Spleen (tissue), 11 donors: ENCODE results near the gene IQCC. TPM values are rescaled to one million over a fixed set of nuclear protein-coding genes. Genes with fewer than 3 reads are reported as not detected.

Experiments used
- DNase-seq: peaks from one replicate; pipeline ENCODE4 v3.0.0-alpha.2; 2020
- H3K27ac ChIP-seq, 8 donors: fragments of 200-600 bp; sonication (generic) in 7 of 8; 1 replicate in 4 of 8; 2 replicates in 4 of 8; pipeline versions ENCODE4 v1.5.0 to v1.8.0; 2016 to 2021; ENCODE audit warnings: inconsistent platforms in 4 of 8, mild to moderate bottlenecking in 4 of 8, moderate library complexity in 1 of 8
- H3K27me3 ChIP-seq, 7 donors: fragments of 200-600 bp; sonication (generic) in 6 of 7; replicated peaks in 1 of 7; 1 replicate in 4 of 7; 2 replicates in 3 of 7; pipeline versions ENCODE4 v1.5.0 to v1.8.0; 2016 to 2021; ENCODE audit warnings: inconsistent platforms in 3 of 7, mild to moderate bottlenecking in 1 of 7
- H3K36me3 ChIP-seq, 6 donors: fragments of 200-600 bp; sonication (generic) in 5 of 6; 1 replicate in 4 of 6; 2 replicates in 2 of 6; pipeline versions ENCODE4 v1.5.0 to v1.8.0; 2016 to 2021; ENCODE audit warnings: inconsistent platforms in 2 of 6
- H3K4me1 ChIP-seq, 6 donors: fragments of 200-600 bp; sonication (generic) in 5 of 6; 1 replicate in 3 of 6; 2 replicates in 3 of 6; pipeline versions ENCODE4 v1.5.0 to v1.8.0; 2016 to 2021; ENCODE audit warnings: inconsistent platforms in 3 of 6
- H3K4me3 ChIP-seq, 8 donors: fragments of 200-600 bp; sonication (generic) in 7 of 8; 1 replicate in 4 of 8; 2 replicates in 4 of 8; pipeline versions ENCODE4 v1.5.0 to v1.8.0; 2016 to 2021; ENCODE audit warnings: inconsistent platforms in 4 of 8, mild to moderate bottlenecking in 4 of 8, moderate library complexity in 2 of 8
- H3K9me3 ChIP-seq, 8 donors: fragments of 200-600 bp; sonication (generic) in 7 of 8; 1 replicate in 4 of 8; 2 replicates in 4 of 8; pipeline versions ENCODE4 v1.5.0 to v1.8.0; 2016 to 2021; ENCODE audit warnings: inconsistent platforms in 4 of 8
- POLR2A ChIP-seq, 3 donors: fragments of 450-650 bp; IDR thresholded peaks; one replicate each; pipeline ENCODE4 v1.5.1; 2017; ENCODE audit warnings: antibody characterized with exemption in 3 of 3, mild to moderate bottlenecking in 1 of 3
- POLR2AphosphoS5 ChIP-seq, 3 donors: sonication (generic); formaldehyde crosslinking; IDR thresholded peaks; one replicate each; pipeline ENCODE4 v1.5.1; 2017; ENCODE audit warnings: antibody characterized with exemption in 3 of 3
- WGBS, 5 donors: extraction: QIAGEN DNeasy Blood & Tissue Kit in 3 of 5; methylation state at CpG; one replicate each; pipeline versions ENCODE4 v1.1.5 to v1.1.7; 2013 to 2018; 5-methylcytosine and 5-hydroxymethylcytosine counted together
- intact Hi-C: fragments of 100-400 bp; cut with DNase I; formaldehyde crosslinking; loops from one replicate; pipeline ENCODE4 v1.15.0; 2023; ENCODE audit warnings: low total_unique reads
- polyA plus RNA-seq, 3 donors: library from polyadenylated mRNA; stranded (reverse); fragments of 200-250 nt; gene quantifications; one replicate each; pipeline ENCODE4 v1.2.1, GENCODE V29; 2013
- total RNA-seq, 7 donors: library from RNA; depleted of rRNA in 3 of 7; stranded (reverse); fragments of >200 nt in 3 of 7; fragmentation: NEBNext Ultra II Directional in 4 of 7; extraction: Animal tissue kit (Norgen Biotek cat#: 25700) in 4 of 7; gene quantifications; one replicate each; pipeline versions ENCODE4 v1.1.0 to v1.2.1, GENCODE V29; 2016 to 2021
- TF ChIP-seq, protein P1 (sequence below), 11 experiments: fragments of 200-600 bp in 7 of 11; fragments of 450-650 bp in 4 of 11; sonication (generic) in 4 of 11; IDR thresholded peaks in 8 of 11; conservative IDR thresholded peaks in 3 of 11; 1 replicate in 7 of 11; 2 replicates in 4 of 11; pipeline versions ENCODE4 v1.4.0 to v1.8.0; 2016 to 2021; ENCODE audit warnings: antibody characterized with exemption in 11 of 11, inconsistent platforms in 4 of 11, mild to moderate bottlenecking in 1 of 11
- donor health status: healthy with polysubstance abuse.
- donor health status: DM: no; HTN: no; CAD: no; lungs with moderate emphysema.
- donor health status: DM: no; HTN: no; CAD: no.
- donor health status: Bipolar disorder and iron deficiency.
- donor health status: healthy.
- donor health status: DM: no; HTN: no; CAD: no.
- donor health status: DM: yes; HTN: yes; CAD: no.

Gene IQCC
- total and polyA plus RNA-seq, 10 donors = 1.2 to 2.4 (median 1.7) TPM

DNA sequence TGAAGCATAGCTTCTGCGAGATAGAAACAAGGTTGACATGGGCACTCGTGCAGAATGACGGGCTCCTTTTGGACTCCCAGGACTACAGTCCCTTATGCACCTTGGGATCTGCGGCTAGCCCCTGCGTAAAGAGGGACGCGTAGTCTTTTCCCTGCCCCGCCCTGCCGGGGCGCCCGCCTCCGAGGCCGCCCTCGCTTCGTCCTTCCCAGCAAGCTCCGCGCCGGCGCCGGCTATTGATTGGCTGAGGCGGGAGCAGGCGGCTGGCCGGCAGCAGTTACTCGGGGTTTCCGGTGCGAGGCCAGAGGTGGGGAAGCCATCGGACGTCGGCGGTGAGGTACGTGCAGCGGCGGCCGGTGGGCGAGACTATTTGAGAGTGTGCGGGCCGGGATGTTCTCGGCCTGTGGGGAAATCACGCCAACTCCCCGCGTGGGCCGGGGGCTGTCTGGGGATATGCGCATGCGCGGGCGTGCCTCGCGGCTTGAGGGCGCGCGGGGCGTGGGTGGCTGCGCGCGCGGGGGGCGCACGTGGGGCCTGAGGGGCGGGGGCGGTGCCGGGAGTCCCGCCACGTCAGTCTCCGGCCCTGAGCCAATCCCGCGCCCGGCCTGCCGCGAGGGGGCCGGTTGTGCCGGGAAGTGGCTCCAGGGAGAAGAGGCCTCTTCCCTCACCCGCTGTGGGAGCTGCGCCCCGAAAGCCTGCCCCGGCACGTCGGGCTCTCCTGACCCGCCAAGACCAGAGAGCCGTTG is 25.9 kb upstream of the IQCC start, which contains the start of gene TXLNA:
Gene TXLNA, plus strand, starts transcription at position 233 of the 743 bp plus-strand sequence. CDS start 671 bp downstream, outside the sequence.
- H3K27ac ChIP-seq = peak within 1 kb of the TSS; percentile 72 to 96 (median 94)
- no peaks in the 10 kb centered on the region for H3K9me3 ChIP-seq
- peak; percentile 99 for DNase-seq
- TF ChIP-seq POLR2A (IDR thresholded peaks at IDR 0.05) (peak in 1 of 3 donors; percentile 4), POLR2AphosphoS5 (IDR thresholded peaks at IDR 0.05) (peak; percentile 85 to 94 (median 87))
- TF ChIP-seq, protein P1, sequence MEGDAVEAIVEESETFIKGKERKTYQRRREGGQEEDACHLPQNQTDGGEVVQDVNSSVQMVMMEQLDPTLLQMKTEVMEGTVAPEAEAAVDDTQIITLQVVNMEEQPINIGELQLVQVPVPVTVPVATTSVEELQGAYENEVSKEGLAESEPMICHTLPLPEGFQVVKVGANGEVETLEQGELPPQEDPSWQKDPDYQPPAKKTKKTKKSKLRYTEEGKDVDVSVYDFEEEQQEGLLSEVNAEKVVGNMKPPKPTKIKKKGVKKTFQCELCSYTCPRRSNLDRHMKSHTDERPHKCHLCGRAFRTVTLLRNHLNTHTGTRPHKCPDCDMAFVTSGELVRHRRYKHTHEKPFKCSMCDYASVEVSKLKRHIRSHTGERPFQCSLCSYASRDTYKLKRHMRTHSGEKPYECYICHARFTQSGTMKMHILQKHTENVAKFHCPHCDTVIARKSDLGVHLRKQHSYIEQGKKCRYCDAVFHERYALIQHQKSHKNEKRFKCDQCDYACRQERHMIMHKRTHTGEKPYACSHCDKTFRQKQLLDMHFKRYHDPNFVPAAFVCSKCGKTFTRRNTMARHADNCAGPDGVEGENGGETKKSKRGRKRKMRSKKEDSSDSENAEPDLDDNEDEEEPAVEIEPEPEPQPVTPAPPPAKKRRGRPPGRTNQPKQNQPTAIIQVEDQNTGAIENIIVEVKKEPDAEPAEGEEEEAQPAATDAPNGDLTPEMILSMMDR (IDR thresholded peaks at IDR 0.05 in 8 of 11, conservative IDR thresholded peaks at IDR 0.05 in 3 of 11) = peak in 6 of 11 experiments; percentile 11 to 43 (median 25)
- intact Hi-C loops = no loop called here
- H3K36me3 ChIP-seq = peaks cover 0 to 46% (median 23%) of the 10 kb centered on the region in 6 donors
- WGBS, 5 donors = 0% methylated on average over 14 to 79 of the region's 79 CpGs
- peaks cover 23 to 61% (median 53%) of the 10 kb centered on the region in 6 donors for H3K4me1 ChIP-seq
- peak within 1 kb of the TSS; percentile 50 to 88 (median 72) for H3K4me3 ChIP-seq
- H3K27me3 ChIP-seq = no peaks in the 10 kb centered on the region

DNA sequence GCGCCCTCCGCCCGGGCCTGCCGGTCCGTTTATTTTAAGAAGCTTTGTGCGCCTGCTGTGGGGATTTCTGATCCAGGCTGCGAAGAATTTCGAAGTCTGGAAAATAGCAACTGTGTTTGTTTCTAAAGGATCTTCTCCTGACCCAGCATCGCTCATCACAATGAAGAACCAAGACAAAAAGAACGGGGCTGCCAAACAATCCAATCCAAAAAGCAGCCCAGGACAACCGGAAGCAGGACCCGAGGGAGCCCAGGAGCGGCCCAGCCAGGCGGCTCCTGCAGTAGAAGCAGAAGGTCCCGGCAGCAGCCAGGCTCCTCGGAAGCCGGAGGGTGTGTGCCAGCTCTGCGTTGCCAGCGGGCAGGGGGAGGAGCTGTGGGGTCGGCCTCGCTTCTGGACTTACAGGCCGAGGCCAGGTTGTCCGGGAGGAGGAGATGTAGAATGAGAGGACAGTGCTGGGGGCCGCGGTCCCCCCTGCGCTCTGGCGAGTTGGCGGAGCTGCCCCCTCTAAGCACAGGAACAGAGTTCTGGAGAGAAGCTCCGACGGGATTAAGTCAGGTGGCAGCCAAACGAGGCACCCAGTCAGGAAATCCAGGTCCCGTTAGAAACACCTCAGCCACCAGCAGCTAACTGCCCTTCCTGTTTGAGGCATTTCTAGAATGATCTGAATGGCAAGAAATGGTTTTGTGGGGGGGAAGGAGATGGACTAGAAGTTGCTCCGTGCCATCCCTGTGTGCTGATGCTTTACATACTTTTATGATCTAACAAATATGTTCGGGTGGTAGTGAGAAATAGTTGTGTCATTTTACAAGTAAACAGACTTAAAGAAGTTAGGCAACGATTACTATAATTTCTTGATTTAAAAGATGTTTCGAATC is 25.0 kb upstream of the IQCC start:
- H3K27me3 ChIP-seq = no peaks in the 10 kb centered on the region
- 5 to 11% (median 7%) methylated on average over 28 to 36 of the region's 36 CpGs for WGBS, 5 donors
- H3K4me1 ChIP-seq = peaks cover 23 to 68% (median 58%) of the 10 kb centered on the region in 6 donors
- H3K9me3 ChIP-seq = no peaks in the 10 kb centered on the region
- peak; percentile 88 for DNase-seq
- intact Hi-C loops = no loop called here
- peak overlapping the region; percentile 50 to 88 (median 72) for H3K4me3 ChIP-seq
- peak overlapping the region; percentile 72 to 96 (median 94) for H3K27ac ChIP-seq
- TF ChIP-seq POLR2AphosphoS5 (IDR thresholded peaks at IDR 0.05) (no peak), POLR2A (IDR thresholded peaks at IDR 0.05) (peak in 1 of 3 donors; percentile 2)
- TF ChIP-seq, protein P1 (IDR thresholded peaks at IDR 0.05 in 8 of 11, conservative IDR thresholded peaks at IDR 0.05 in 3 of 11) = no peak
- H3K36me3 ChIP-seq = peaks cover 0 to 46% (median 30%) of the 10 kb centered on the region in 6 donors

DNA sequence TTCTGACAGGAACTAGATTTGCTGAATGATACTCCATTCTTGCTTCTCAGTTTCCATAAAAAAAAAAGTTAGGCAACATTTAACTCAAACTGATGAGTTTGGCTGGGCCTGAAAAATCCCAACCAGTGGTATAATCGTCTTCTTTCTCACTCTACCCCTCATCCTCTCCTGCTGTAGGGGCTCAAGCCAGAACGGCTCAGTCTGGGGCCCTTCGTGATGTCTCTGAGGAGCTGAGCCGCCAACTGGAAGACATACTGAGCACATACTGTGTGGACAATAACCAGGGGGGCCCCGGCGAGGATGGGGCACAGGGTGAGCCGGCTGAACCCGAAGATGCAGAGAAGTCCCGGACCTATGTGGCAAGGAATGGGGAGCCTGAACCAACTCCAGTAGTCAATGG is 24.4 kb upstream of the IQCC start:
- peak overlapping the region; percentile 50 to 88 (median 72) for H3K4me3 ChIP-seq
- intact Hi-C loops = no loop called here
- peaks cover 23 to 73% (median 61%) of the 10 kb centered on the region in 6 donors for H3K4me1 ChIP-seq

More for the DNA sequence above, 24.4 kb upstream of the IQCC start:
- Histone ChIP-seq H3K36me3 (peaks cover 0 to 51% (median 36%) of the 10 kb centered on the region in 6 donors), H3K27ac (peak overlapping the region in 7 of 8 donors; percentile 72 to 96 (median 94)), H3K9me3 (no peaks in the 10 kb centered on the region), H3K27me3 (no peaks in the 10 kb centered on the region)
- DNase-seq = no peak
- TF ChIP-seq, protein P1 (IDR thresholded peaks at IDR 0.05 in 8 of 11, conservative IDR thresholded peaks at IDR 0.05 in 3 of 11) = no peak
- TF ChIP-seq POLR2AphosphoS5 (IDR thresholded peaks at IDR 0.05) (no peak), POLR2A (IDR thresholded peaks at IDR 0.05) (no peak)
- 69 to 83% (median 82%) methylated on average over 9 of the region's 9 CpGs for WGBS, 5 donors
